NT2/D1 (cell line): ENCODE measurements around the gene ZYG11A.
A peak's percentile ranks its signal among the peaks of the same experiment; 100 is the strongest.
"Not testable (repeated sequence)": the region's sequence is repeated elsewhere in the genome, so short reads cannot be mapped to it uniquely, and the experiment has no call there.

ENCODE experiments used
- DNase-seq: peaks from one replicate; pipeline ENCODE4 v3.0.0-alpha.2; 2011; ENCODE audit warnings: low read depth, low spot score
- H3K27me3 ChIP-seq: 2 replicates; pipeline ENCODE4 v1.6.0; 2011; ENCODE audit warnings: mild to moderate bottlenecking; ENCODE audit not compliant: insufficient read length, insufficient read depth
- H3K36me3 ChIP-seq: 2 replicates; pipeline ENCODE4 v1.6.1; 2011; ENCODE audit warnings: mild to moderate bottlenecking, low read length, mixed read lengths; ENCODE audit not compliant: insufficient read depth, insufficient read length
- H3K4me1 ChIP-seq: 2 replicates; pipeline ENCODE4 v1.5.1; 2011; ENCODE audit not compliant: insufficient read depth, insufficient read length
- H3K4me3 ChIP-seq: 2 replicates; pipeline ENCODE4 v1.5.1; 2011; ENCODE audit warnings: low read depth; ENCODE audit not compliant: insufficient read length
- H3K9ac ChIP-seq: 2 replicates; pipeline ENCODE4 v1.6.0; 2011; ENCODE audit warnings: low read depth; ENCODE audit not compliant: insufficient read length
- H3K9me3 ChIP-seq: 2 replicates; pipeline ENCODE4 v1.5.1; 2011; ENCODE audit warnings: mild to moderate bottlenecking, low read length; ENCODE audit not compliant: insufficient read depth
- SUZ12 ChIP-seq: IDR thresholded peaks from 2 replicates; pipeline ENCODE4 v1.6.1; 2011; ENCODE audit not compliant: insufficient read length, insufficient read depth; ENCODE audit errors: extremely low read depth
- YY1 ChIP-seq: IDR thresholded peaks from 2 replicates; pipeline ENCODE4 v1.6.1; 2011; ENCODE audit not compliant: insufficient read length, insufficient read depth
- ZNF274 ChIP-seq: IDR thresholded peaks from 2 replicates; pipeline ENCODE4 v1.6.1; 2011; ENCODE audit warnings: mild to moderate bottlenecking, low read depth, low read length

The ZYG11A gene

DNA sequence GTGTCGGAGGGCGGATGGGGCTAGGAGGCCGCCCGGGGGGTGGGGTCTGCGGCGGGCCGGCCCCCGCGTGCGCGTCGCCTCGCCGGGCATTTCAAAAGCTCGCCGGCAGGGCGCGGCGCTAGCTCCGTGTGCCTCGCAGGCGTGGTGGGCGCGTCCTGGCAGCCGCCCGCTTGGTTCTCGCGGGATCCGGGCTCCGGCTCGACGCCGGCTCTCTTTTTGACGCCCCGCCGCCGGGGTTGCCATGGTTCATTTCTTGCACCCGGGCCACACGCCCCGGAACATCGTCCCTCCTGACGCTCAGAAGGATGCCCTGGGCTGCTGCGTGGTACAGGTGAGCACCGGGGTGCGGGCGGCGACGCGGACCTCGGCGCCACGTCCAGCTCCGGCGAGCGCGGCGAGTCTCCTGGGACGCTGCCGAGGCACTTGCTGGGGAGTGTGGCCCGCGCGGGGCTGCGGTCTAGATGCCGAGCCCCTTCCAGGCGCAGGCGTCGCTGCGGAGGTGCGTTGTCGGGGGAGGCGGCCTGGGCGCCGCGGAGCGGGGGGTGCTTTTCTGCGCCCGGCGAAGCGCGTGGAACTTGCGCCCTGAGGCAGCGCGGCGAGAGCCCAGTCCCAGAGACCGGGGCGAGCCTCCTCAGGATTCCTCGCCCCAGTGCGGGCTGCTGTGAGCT lies at the start of gene ZYG11A:
Gene ZYG11A, plus strand, starts transcription at position 118 of the 668 bp plus-strand sequence. Its CDS starts 124 bp downstream, at position 242.
- Histone ChIP-seq H3K4me1 (no peaks in the 10 kb centered on the region), H3K9ac (peak within 1 kb of the TSS; percentile 99), H3K36me3 (no peaks in the 10 kb centered on the region), H3K4me3 (peak within 1 kb of the TSS; percentile 100), H3K27me3 (no peaks in the 10 kb centered on the region), H3K9me3 (no peaks in the 10 kb centered on the region)
- TF ChIP-seq YY1 (no peak), SUZ12 (no peak), ZNF274 (no peak)
- peak; percentile 87 for DNase-seq

DNA sequence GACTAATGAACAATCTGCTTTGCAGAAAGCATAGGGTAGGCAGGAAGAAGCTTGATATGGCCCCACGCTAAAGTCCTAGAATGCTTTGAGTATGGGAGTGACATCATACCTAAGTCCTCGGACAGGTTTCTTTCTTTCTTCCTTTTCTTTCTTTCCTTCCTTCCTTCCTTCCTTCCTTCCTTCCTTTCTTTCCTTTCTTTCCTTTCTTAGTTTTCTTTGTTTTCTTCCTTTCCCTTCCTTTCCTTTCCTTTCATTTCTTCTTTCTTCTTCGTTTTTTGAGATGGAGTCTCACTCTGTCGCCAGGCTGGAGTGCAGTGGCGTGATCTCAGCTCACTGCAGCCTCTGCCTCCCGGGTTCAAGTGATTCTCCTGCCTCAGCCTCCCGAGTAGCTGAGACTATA lies 48.8 kb upstream of the ZYG11A start:
- not testable (repeated sequence) for H3K9ac ChIP-seq, H3K9me3 ChIP-seq, DNase-seq, H3K4me3 ChIP-seq, H3K4me1 ChIP-seq, H3K27me3 ChIP-seq
- H3K36me3 ChIP-seq: peaks cover 53% of the 10 kb centered on the region

DNA sequence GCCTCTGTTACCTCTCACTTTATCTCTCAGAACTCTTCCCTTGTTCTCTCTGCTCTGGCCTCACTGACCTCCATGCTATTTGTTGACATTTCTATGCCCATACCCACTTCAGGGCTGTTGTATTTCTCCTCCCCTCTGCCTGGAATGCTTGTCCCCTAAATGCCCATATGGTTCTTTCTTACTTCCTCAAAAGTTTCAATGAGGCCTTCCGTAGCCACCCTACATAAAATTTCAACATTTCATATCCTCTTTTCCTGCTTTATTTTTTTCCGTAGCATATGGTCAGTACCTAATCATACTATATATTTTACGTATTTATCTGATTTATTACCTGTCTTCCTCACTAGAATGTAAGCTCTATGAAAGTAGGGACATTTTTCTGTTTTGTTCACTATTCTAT lies 47.1 kb upstream of the ZYG11A start:
- no peaks in the 10 kb centered on the region for H3K4me1 ChIP-seq
- no peak for DNase-seq
- no peak overlapping the region for H3K9ac ChIP-seq
- H3K4me3 ChIP-seq: no peak overlapping the region
- no peaks in the 10 kb centered on the region for H3K27me3 ChIP-seq
- no peak for TF ChIP-seq ZNF274
- no peak for TF ChIP-seq SUZ12
- TF ChIP-seq YY1: no peak
- no peaks in the 10 kb centered on the region for H3K9me3 ChIP-seq
- peaks cover 39% of the 10 kb centered on the region for H3K36me3 ChIP-seq

DNA sequence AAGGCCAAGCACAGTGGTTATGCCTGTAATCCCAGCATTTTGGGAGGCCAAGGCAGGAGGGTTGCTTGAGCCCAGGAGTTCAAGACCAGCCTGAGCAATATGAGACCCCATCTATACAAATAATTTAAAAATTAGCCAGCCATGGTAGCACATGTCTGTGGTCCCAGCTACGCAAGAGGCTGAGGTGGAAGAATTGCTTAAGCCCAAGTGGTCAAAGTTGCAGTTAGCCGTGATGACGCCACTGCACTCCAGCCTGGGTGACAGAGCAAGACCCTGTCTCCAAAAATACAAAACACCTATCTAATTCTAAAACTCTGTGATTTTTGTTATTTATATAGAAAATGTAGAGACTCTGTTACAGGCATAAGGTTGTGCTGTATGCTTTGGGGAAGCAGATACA lies 44.2 kb upstream of the ZYG11A start:
- TF ChIP-seq SUZ12 (no peak), ZNF274 (no peak), YY1 (no peak)
- no peaks in the 10 kb centered on the region for H3K9me3 ChIP-seq
- no peak for DNase-seq
- no peak overlapping the region for H3K4me3 ChIP-seq
- H3K9ac ChIP-seq: no peak overlapping the region
- no peaks in the 10 kb centered on the region for H3K27me3 ChIP-seq
- H3K36me3 ChIP-seq: peaks cover 43% of the 10 kb centered on the region
- H3K4me1 ChIP-seq: no peaks in the 10 kb centered on the region

DNA sequence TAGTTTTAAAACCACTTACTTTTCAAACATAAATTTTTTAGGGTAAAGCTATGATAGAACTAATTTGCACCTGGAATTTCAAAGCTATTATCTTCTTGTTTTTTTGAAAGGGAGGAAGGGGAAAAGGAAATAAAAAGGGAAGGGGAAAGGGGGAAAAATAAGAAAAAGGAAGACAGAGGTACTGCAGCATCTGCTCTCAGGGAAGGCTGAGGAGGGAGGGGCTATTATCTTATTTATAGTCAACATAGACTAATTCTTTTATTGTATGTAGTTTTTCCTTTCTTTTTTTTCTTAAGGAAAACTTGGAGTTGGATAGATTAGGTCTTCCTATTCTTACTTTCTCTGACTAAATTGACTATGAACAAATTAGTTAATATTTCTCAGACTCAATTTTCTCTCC lies 41.5 kb upstream of the ZYG11A start:
- Histone ChIP-seq H3K4me3 (no peak overlapping the region), H3K4me1 (no peaks in the 10 kb centered on the region), H3K36me3 (peaks cover 52% of the 10 kb centered on the region), H3K27me3 (no peaks in the 10 kb centered on the region), H3K9me3 (no peaks in the 10 kb centered on the region), H3K9ac (no peak overlapping the region)
- TF ChIP-seq ZNF274 (no peak), SUZ12 (no peak), YY1 (no peak)
- DNase-seq: no peak

DNA sequence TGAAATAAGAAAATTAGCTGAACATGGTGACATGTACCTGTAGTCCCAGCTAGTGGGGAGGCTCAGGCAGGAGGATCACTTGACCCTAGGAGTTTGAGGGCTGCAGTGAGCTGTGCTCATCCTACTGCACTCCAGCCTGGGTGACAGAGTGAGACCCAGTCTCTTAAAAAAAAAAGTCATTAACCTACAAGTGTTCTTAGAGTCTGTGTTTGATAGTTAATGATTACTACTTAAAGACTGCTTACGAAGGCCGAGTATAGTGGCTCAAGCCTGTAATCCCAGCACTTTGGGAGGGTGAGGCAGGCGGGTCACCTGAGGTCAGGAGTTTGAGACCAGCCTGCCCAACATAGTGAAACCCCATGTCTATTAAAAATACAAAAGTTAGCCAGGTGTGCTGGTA lies 38.5 kb upstream of the ZYG11A start:
- H3K36me3 ChIP-seq: peaks cover 48% of the 10 kb centered on the region
- not testable (repeated sequence) for H3K4me3 ChIP-seq, H3K9me3 ChIP-seq, H3K9ac ChIP-seq, DNase-seq, H3K27me3 ChIP-seq, H3K4me1 ChIP-seq

DNA sequence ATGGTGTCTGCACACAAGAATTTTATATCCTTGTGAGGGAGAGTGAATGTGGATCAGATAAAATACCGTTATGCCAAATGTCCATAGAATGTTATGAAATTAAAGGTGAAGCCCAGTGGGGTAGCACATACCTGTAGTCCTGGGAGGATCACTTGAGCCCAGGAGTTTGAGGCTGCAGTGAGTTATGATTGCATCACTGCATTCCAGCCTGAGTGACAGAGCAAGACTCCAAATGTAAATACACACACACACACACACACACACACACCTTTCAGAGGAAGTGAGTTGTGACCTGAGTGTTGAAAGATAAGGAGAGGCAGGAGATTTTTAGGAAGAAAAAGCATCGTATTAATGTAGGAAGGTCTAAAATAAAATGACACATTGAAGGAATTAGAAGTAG lies 28.1 kb upstream of the ZYG11A start:
- TF ChIP-seq YY1: no peak
- no peak for TF ChIP-seq SUZ12
- no peak for TF ChIP-seq ZNF274
- DNase-seq: no peak
- Histone ChIP-seq H3K9me3 (no peaks in the 10 kb centered on the region), H3K27me3 (no peaks in the 10 kb centered on the region), H3K4me1 (no peaks in the 10 kb centered on the region), H3K9ac (no peak overlapping the region), H3K4me3 (no peak overlapping the region), H3K36me3 (peaks cover 63% of the 10 kb centered on the region)

DNA sequence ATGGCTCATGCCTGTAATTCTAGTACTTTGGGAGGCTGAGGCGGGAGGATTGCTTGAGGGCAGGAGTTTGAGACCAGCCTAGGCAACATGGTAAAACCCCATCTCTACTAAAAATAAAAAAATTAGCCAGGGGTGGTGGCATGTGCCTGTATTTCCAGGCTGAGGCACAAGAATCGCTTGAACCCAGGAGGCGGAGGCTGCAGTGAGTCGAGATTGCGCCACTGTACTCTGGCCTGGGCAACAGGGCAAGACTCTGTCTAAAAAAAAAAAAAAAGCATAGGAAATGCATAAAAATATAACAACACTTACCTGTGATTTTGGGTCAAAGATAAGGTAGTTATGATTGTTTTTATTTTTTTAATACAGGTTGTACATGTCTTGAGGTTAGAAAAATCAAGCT lies 21.7 kb upstream of the ZYG11A start:
- not testable (repeated sequence) for H3K4me1 ChIP-seq, H3K27me3 ChIP-seq

More for the DNA sequence above, 21.7 kb upstream of the ZYG11A start:
- not testable (repeated sequence) for DNase-seq, H3K4me3 ChIP-seq, H3K9me3 ChIP-seq, H3K9ac ChIP-seq
- peaks cover 46% of the 10 kb centered on the region for H3K36me3 ChIP-seq
